ENCODE measurements around the gene FZR1.

GRCh38 chr19:3482507-3483225 lies 23.4 kb upstream of the FZR1 start:
- no peak for TF ChIP-seq POLR2AphosphoS5 (IDR thresholded peaks at IDR 0.05; ENCODE audit: borderline replicate concordance, low read depth, low read length)
- no peak for TF ChIP-seq EZH2 (IDR thresholded peaks at IDR 0.05)
